ENCODE measurements around the gene RFX8.

RFX8 gene

DNA sequence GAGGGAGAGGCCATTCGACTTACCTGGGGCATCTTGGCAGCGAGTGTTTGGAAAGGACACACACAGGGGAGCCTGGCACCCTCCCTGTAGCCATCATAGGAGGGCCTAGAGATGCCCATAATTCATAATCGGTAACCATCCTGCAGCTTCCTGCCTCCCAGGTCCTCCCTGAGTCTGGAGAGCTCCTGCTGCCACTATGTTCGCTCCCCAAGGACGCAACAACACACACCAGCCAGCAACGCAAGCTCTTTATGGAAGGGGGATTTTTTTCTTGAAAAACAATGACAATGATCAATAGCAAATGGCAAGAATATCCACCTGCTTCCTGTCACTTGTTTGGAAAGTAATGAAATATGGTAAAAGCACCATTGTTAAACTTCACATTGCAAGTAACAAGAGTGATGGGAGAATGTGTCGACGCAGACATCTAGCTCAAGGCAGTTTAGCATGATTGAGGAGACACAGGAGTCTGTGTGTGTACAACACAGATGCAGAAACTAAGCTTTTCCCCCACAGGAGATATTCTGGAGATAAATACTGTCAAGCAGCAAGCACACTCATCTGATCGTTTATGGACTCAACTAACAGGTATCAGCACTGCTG, 62.7 kb downstream of the RFX8 start:
- POLR2A ChIA-PET: no interaction called here
- Histone ChIP-seq H3K9me3 (ENCODE audit: control insufficient read depth, insufficient read depth, low read depth, low read length) (no peaks in the 10 kb centered on the region), H3K27ac (ENCODE audit: extremely low read depth, low read depth, low read length) (no peak overlapping the region), H3K4me3 (ENCODE audit: low read depth, low read length) (no peak overlapping the region), H3K4me1 (ENCODE audit: control insufficient read depth, insufficient read depth, low read length) (no peaks in the 10 kb centered on the region), H3K36me3 (ENCODE audit: control insufficient read depth in 2 of 2, insufficient read depth in 1 of 2, low read length in 2 of 2) (no peaks in the 10 kb centered on the region)
- TF ChIP-seq, protein P1, sequence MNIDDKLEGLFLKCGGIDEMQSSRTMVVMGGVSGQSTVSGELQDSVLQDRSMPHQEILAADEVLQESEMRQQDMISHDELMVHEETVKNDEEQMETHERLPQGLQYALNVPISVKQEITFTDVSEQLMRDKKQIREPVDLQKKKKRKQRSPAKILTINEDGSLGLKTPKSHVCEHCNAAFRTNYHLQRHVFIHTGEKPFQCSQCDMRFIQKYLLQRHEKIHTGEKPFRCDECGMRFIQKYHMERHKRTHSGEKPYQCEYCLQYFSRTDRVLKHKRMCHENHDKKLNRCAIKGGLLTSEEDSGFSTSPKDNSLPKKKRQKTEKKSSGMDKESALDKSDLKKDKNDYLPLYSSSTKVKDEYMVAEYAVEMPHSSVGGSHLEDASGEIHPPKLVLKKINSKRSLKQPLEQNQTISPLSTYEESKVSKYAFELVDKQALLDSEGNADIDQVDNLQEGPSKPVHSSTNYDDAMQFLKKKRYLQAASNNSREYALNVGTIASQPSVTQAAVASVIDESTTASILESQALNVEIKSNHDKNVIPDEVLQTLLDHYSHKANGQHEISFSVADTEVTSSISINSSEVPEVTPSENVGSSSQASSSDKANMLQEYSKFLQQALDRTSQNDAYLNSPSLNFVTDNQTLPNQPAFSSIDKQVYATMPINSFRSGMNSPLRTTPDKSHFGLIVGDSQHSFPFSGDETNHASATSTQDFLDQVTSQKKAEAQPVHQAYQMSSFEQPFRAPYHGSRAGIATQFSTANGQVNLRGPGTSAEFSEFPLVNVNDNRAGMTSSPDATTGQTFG (tag by site-specific recombination; IDR thresholded peaks at IDR 0.05; ENCODE audit: borderline replicate concordance): no peak
- CTCF ChIA-PET: interaction anchor here (0.6 to 1.5 kb wide), 2 partner anchors 70 to 876 kb away, joined by 3 to 4 read pairs; no protein-coding TSS in a partner anchor

DNA sequence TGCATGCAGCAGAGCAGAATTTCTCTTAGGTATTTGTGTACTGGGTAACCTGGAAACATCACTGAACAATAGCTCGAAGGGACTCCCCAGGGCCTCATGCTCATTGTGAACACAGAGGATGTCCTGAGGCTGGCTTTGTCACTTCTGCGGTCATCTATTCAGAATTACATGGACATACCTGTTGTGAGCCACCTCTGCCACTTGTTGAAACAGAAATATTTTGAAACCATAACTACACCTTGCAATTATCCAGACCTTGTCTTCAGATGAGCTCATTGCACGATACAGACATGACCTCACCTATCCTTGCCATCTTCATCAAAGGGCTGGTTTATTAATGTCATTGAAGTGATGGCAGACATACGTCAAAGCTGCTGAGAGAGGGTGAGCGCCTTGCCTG, 64.2 kb downstream of the RFX8 start:
- CTCF ChIA-PET: interaction anchor here (1.0 kb wide), 1 partner anchor 68 kb away, joined by 3 read pairs; no protein-coding TSS in a partner anchor
- no peaks in the 10 kb centered on the region for H3K9me3 ChIP-seq (ENCODE audit: control insufficient read depth, insufficient read depth, low read depth, low read length)
- no peak overlapping the region for H3K27ac ChIP-seq (ENCODE audit: extremely low read depth, low read depth, low read length)
- POLR2A ChIA-PET: no interaction called here
- no peaks in the 10 kb centered on the region for H3K4me1 ChIP-seq (ENCODE audit: control insufficient read depth, insufficient read depth, low read length)
- H3K4me3 ChIP-seq (ENCODE audit: low read depth, low read length): no peak overlapping the region
- H3K36me3 ChIP-seq (ENCODE audit: control insufficient read depth in 2 of 2, insufficient read depth in 1 of 2, low read length in 2 of 2): no peaks in the 10 kb centered on the region
- TF ChIP-seq SCRT1 (tag by site-specific recombination; IDR thresholded peaks at IDR 0.05; ENCODE audit: borderline replicate concordance): peak; percentile 66; the same call in 1 of the 2 replicates
- no peak for TF ChIP-seq ZSCAN23 (tag by site-specific recombination; IDR thresholded peaks at IDR 0.05)
- TF ChIP-seq RBAK (tag by site-specific recombination; IDR thresholded peaks at IDR 0.05): no peak
- TF ChIP-seq ZNF211 (tag by site-specific recombination; IDR thresholded peaks at IDR 0.05; ENCODE audit: low read depth): no peak
- no peak for TF ChIP-seq ZNF37A (tag by site-specific recombination; IDR thresholded peaks at IDR 0.05)
- TF ChIP-seq ZBTB20 (tag by site-specific recombination; IDR thresholded peaks at IDR 0.05): no peak
- TF ChIP-seq, protein P2, sequence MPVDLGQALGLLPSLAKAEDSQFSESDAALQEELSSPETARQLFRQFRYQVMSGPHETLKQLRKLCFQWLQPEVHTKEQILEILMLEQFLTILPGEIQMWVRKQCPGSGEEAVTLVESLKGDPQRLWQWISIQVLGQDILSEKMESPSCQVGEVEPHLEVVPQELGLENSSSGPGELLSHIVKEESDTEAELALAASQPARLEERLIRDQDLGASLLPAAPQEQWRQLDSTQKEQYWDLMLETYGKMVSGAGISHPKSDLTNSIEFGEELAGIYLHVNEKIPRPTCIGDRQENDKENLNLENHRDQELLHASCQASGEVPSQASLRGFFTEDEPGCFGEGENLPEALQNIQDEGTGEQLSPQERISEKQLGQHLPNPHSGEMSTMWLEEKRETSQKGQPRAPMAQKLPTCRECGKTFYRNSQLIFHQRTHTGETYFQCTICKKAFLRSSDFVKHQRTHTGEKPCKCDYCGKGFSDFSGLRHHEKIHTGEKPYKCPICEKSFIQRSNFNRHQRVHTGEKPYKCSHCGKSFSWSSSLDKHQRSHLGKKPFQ (tag by site-specific recombination; IDR thresholded peaks at IDR 0.05): no peak
- TF ChIP-seq ZNF626 (tag by site-specific recombination; IDR thresholded peaks at IDR 0.05): no peak
- peak; percentile 96 for TF ChIP-seq SCRT2 (tag by site-specific recombination; IDR thresholded peaks at IDR 0.05)
- TF ChIP-seq ZBTB21 (tag by site-specific recombination; IDR thresholded peaks at IDR 0.05): no peak
- TF ChIP-seq ZNF561 (tag by site-specific recombination; IDR thresholded peaks at IDR 0.05; ENCODE audit: borderline replicate concordance): no peak
- TF ChIP-seq ZNF354C (tag by site-specific recombination; IDR thresholded peaks at IDR 0.05; ENCODE audit: borderline replicate concordance, low read depth): no peak
- TF ChIP-seq HOXD13 (CRISPR knock-in tag; IDR thresholded peaks at IDR 0.05; ENCODE audit: borderline replicate concordance): no peak
- TF ChIP-seq ZBTB17 (tag by site-specific recombination; IDR thresholded peaks at IDR 0.05): no peak
- no peak for TF ChIP-seq FEZF1 (tag by site-specific recombination; IDR thresholded peaks at IDR 0.05)
- TF ChIP-seq ZNF175 (tag by site-specific recombination; IDR thresholded peaks at IDR 0.05): no peak
- no peak for TF ChIP-seq ZNF416 (tag by site-specific recombination; IDR thresholded peaks at IDR 0.05)
- no peak for TF ChIP-seq MZF1 (tag by site-specific recombination; IDR thresholded peaks at IDR 0.05; ENCODE audit: borderline replicate concordance)
- TF ChIP-seq, protein P3, sequence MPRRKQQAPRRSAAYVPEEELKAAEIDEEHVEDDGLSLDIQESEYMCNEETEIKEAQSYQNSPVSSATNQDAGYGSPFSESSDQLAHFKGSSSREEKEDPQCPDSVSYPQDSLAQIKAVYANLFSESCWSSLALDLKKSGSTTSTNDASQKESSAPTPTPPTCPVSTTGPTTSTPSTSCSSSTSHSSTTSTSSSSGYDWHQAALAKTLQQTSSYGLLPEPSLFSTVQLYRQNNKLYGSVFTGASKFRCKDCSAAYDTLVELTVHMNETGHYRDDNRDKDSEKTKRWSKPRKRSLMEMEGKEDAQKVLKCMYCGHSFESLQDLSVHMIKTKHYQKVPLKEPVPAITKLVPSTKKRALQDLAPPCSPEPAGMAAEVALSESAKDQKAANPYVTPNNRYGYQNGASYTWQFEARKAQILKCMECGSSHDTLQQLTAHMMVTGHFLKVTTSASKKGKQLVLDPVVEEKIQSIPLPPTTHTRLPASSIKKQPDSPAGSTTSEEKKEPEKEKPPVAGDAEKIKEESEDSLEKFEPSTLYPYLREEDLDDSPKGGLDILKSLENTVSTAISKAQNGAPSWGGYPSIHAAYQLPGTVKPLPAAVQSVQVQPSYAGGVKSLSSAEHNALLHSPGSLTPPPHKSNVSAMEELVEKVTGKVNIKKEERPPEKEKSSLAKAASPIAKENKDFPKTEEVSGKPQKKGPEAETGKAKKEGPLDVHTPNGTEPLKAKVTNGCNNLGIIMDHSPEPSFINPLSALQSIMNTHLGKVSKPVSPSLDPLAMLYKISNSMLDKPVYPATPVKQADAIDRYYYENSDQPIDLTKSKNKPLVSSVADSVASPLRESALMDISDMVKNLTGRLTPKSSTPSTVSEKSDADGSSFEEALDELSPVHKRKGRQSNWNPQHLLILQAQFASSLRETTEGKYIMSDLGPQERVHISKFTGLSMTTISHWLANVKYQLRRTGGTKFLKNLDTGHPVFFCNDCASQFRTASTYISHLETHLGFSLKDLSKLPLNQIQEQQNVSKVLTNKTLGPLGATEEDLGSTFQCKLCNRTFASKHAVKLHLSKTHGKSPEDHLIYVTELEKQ (tag by site-specific recombination; IDR thresholded peaks at IDR 0.05; ENCODE audit: borderline replicate concordance): no peak
- no peak for TF ChIP-seq ZNF132 (tag by site-specific recombination; IDR thresholded peaks at IDR 0.05; ENCODE audit: borderline replicate concordance)
- TF ChIP-seq ZNF366 (tag by site-specific recombination; conservative IDR thresholded peaks at IDR 0.05): 0 out of 2 replicates have a peak, but pooled peaks have one; percentile 14
- TF ChIP-seq, protein P4, sequence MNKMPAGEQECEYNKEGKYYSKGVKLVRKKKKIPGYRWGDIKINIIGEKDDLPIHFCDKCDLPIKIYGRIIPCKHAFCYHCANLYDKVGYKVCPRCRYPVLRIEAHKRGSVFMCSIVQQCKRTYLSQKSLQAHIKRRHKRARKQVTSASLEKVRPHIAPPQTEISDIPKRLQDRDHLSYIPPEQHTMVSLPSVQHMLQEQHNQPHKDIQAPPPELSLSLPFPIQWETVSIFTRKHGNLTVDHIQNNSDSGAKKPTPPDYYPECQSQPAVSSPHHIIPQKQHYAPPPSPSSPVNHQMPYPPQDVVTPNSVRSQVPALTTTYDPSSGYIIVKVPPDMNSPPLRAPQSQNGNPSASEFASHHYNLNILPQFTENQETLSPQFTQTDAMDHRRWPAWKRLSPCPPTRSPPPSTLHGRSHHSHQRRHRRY (tag by site-specific recombination; IDR thresholded peaks at IDR 0.05): no peak
- TF ChIP-seq MEIS1 (CRISPR knock-in tag; IDR thresholded peaks at IDR 0.05; ENCODE audit: borderline replicate concordance): no peak
- TF ChIP-seq ZNF391 (tag by site-specific recombination; IDR thresholded peaks at IDR 0.05; ENCODE audit: borderline replicate concordance, low read depth): no peak
- TF ChIP-seq ZNF785 (tag by site-specific recombination; IDR thresholded peaks at IDR 0.05): no peak

All from HEK293 (cell line).